GOT3 (cell line): ENCODE results near the gene ARL6IP4.

Experiments used
- DNase-seq: peaks from one replicate; lab custom pipeline; 2025; ENCODE audit warnings: mixed read lengths; lab: John Stamatoyannopoulos, UW

Gene ARL6IP4

DNA sequence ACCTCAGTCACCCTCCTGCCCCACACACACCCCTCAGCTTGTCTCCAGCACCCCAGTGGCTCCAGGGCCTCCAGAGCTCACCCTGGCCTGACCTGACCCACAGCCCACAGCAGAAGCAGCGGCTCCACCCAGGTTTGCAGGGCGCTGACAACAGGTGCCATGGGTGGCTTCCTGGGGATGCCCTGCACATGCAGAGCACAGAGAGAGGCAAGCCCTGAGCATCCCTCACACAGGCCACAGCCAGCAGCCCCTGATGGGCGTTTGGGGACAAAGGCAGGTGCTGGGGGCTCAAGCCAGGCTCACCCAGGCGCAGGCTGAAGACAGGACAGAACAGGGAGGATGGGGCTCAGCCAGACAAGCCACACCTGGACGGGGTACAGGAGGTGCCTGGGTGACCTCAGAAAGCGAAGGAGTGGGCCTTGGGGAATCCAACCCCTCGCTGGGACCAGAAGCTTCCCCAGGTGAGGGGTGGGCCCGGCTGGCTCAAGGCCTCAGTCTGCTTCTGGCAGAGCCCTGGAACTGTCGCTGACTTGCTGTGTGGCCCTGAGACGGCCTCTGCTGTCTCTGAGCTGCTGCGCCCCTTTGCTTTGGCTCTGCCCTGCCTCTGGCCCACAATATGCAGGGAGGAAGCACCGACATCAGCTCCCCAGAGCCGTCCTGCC, 10.6 kb downstream of the ARL6IP4 start:
- DNase-seq, result no peak

GRCh38 chr12:122991623-122992275, 11.3 kb downstream of the ARL6IP4 start:
- DNase-seq, result no peak

DNA sequence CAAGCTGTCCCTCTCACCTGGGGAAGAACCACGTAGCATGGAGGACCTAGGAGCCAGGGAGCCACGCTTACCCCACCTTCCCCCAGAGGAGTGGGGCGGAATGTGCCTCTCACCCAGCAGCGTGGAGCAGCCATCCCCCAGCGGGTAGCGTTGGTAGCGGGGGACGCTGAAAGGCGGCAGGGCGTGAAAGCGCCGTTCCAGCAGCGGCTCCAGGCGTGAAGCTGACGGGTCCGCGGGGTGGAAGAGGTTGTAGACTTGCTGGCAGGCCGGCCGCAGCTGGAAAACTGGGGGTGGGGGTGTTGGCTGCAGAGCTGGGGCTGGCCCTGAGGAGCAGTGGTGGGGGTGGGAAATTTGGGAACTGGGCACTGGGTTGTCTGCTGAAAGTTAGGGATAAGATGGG, 11.9 kb downstream of the ARL6IP4 start:
- DNase-seq, result no peak

DNA sequence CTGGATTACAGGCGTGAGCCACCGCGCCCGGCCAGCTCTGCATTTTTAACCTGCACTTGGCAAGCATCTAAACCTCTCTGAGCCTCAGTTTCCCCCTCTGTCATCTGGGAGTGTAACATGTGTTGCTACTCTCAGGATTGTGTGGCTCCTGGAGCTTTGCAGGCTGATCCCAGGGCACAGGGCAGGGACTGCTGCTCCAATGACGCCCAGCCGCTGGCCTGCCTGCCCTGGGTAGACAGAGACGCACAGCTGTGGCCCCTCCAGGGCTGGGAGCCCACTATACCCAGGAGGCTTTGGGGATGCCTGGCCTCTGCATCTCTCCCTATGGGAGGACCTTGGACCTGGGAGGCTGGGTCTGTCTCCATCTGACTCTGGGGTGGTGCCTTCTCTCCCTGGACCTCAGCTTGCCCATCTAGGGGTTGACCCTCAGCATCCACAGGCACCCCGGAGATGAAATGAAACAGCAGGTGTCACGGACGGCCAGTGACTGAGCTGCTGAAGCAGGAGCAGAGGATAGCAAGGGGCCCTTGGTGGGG, 13.7 kb downstream of the ARL6IP4 start:
- no peak for DNase-seq

GRCh38 chr12:122994781-122995502, 14.5 kb downstream of the ARL6IP4 start:
- no peak for DNase-seq

DNA sequence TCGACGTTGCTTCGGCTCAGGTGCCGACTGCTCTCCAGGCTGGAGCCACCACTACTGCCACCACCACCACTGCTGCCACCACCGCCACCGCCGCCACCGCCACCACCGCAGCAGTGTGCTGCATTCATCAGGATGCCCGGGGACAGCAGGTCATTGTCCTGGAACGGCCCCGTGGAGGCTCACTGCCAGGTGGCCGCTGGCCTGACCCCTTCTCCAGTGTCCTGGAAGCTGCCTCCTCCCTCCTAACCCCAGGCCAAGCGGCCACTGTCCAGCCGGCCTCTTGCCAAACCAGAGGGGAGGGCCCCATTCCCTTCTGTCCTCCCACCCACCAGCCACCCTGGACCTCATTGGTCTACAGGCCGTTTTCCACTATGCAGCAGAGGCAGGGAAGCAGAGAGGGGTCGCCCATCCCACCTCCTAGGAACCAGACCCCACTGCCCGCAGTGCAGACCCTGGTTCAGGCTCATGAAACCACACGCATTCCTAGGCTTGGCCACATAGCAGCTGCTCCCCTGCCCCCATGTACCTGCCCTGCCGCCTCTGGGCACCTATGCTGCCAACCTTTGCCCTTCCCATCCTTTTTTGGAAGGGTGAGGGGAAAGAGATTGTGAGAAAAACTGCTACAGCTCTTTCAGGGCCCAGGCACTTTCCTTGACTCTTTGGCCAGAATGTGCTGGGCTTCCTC, 15.2 kb downstream of the ARL6IP4 start:
- no peak for DNase-seq

DNA sequence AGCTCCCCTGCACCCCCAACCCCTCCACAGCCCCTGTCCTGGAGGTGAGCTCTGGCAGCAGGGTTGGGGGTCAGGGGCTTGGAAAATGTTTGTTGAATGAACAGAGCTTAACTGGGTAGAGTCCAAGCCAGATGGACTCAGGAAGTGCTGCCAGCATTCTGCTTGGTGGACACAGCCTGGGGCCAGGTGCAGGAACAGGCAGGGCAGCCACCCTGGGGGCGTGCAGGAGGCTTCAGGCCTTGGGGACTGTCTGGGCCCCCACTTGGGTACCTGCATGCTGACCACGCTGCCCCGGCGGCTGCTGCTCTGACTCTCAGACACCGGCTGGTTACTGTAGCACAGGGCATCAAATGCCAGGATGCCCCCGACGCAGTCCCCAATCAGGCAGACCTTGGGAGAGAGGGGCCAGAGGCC, 15.7 kb downstream of the ARL6IP4 start:
- no peak for DNase-seq

DNA sequence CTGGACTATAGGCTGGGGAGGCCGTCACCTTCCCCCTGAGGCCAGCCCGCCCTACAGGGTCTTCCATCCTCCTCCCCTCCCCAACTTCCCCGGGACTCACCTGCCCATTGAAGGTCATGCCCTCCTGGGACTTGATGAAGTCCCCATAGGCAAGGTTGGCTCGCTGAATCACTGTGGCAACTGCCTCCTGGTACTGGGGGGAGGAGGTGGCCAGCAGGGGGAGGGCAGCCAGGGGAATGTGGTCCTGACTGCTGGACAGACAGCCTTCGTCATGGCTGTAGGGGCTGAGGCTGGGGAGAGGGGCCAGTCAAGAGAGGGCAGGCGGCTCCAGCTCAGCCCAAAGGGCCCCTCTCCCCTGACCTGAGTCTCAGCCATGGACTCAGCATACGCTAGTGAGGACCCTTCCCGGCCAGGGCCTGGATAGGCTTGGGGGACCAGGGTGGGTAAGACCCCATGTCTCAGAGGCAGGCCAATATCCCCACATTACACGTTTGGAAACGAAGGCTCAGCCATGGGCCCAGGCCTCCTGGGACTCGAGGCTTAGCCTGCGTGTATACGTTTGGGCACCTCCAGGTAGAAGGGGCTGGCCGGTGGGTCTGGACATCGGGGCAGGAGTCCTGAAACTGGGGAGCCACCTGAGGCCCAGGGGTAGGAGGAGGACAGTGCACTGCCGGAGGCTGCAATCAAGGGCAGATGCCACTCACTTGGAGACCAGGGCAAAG, 16.3 kb downstream of the ARL6IP4 start:
- DNase-seq, result no peak

DNA sequence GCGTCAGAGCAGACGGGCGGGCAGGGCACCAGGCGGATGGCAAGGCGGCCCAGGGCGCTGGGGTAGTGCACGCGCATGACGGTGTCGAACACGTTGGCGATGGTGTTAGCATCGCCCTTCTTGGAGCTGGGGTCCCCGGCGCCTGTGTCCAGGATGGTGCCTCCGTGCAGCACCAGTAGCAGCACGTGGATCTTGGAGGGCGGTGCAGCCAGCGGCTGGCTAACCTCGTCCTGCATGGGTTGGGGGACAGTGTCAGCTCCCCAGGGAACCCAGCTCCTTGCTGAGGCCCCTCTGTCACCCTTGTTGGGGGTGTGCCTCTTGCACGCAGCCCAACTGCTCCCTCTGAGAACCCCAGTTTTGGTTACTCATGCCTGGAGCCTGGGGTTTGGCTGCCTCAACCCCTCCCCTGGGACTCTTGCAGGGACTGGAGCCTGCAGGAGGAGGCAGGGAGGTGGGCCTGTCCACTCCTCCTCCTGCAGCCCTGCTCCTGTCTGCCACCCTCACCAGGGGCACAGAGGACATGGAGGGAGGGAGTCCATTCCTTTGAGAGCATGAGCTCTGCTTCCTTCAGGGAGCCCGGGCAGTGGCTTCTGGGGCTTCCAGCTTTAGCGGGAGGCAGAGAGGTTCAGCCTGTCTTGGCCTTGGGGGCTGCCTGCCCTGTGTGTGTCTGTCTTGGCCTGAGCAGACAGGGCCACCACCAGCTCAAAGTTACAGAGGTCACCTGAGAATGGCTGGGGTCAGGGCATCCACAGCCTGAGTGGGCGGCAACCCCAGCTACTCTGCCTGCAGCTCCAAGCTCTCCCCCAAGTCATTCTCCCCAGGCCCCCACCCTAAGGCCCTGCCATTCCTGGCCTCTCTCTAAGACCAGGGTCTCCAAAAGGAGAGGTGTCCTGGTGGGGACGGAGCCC, 17.1 kb downstream of the ARL6IP4 start:
- no peak for DNase-seq

DNA sequence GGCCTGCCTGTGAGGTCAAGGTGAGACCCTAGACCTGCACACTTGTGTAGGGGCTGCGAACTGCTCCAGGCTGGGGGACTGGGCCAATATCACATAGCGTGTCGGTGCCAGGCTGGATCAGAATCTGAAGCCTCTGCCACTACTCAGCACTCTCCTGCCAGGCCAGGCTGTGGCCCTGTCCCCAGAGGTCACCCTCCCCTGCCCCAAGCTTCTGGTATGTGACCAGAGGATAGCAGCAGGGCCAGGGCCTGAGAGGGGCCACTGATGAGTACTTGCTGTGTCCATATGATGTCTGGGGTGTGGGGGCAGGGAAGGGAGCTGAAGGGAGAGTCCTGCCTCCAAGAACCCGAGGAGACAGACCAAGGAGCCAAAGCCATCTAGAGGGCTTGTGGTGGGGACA, 17.8 kb downstream of the ARL6IP4 start:
- no peak for DNase-seq

- no peak for DNase-seq
Observed at GRCh38 chr12:122999196-122999946, 18.9 kb downstream of the ARL6IP4 start.

DNA sequence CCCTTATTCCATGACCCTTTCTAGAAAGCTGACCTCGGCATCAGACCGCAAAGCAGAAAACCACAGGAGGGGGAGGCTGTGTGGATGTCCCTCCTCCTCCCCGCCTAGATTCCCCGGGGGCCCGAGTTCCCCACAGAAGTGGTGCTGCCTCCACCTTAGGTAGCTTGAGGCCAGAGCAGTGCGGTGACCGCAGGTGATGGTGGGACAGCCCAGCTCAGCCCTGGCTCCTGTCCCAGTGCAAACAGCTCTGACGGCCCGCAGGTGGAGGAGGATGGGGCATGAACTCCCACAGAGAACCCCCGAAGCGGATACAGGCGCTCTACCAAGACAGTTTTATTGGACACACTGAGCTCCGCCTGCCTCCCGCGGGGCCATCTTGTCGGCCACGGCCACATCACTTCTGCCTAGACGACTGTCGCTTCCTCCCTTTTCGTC, 19.5 kb downstream of the ARL6IP4 start:
- DNase-seq, result no peak

GRCh38 chr12:123000578-123000977, 20.1 kb downstream of the ARL6IP4 start:
- no peak for DNase-seq

- DNase-seq, result no peak
Observed at GRCh38 chr12:123001464-123001863, 21.0 kb downstream of the ARL6IP4 start.

GRCh38 chr12:123003257-123003656, 22.8 kb downstream of the ARL6IP4 start:
- no peak for DNase-seq

- no peak for DNase-seq
Observed at GRCh38 chr12:123004287-123004686, 23.8 kb downstream of the ARL6IP4 start.

DNA sequence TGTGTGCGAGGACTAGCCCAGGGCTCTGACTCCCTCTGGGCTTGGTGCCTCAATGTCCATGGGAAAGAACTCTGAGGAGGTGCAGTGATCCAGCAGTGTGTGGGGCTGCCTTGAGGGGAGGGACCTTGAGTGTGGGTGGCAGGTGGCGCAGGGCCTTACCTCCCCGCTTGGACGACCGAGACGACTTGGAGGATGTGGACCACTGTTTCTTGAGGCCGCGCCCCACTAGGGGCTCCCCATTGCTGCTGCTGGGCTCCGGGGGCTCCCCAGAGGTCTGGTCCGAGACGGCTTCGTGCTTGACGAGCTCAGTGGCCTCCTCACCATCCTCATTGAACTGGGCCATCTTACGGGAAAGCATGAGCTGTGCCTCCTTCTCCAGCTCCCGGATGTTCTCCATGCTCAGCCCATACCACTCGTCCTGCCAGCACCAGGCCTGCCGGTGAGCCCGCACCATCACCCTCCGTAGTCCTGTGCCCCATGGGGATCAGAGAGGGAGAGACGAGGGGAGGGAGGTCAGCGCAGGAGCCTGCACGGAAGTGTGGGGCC, 24.7 kb downstream of the ARL6IP4 start:
- DNase-seq, result no peak

- DNase-seq, result no peak
Observed at GRCh38 chr12:123006977-123007376, 26.5 kb downstream of the ARL6IP4 start.

DNA sequence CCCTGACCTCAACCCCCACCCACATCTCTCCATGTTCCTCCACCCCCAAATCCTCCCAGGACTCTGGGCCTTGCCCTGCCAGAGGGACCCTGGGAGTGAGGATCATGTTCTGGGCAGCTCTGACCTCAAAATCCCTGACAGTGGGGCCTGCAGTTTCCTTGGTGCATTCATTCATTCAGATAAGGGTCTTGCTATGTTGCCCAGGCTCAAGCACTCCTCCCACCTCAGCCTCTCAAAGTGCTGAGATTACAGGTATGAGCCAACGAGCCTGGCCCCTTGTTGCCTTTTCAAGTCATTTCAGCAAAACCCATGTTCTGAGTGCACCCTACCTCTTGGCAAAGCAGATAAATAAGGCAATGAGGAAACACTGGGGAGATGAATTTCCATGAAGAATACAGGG, 29.6 kb downstream of the ARL6IP4 start:
- no peak for DNase-seq

DNA sequence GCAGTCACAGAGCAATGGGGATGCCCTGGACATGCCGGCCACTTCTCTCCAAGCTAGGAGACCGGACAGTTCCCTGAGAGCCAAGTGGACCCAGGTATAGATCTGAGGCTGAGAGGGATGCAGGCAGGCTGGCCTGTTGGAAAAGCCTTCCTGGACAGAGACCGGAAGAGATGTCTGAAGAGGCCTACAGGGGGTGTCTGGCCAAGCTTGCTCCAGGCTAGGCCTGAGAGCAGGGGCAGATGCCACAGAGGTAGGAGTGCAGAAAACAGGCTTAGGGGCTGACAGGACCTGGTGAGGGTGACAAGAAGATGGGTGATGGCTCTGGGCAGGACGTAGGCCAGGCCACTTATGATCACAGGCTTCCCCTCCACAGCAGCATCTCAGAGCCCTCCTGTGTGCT, 30.2 kb downstream of the ARL6IP4 start:
- no peak for DNase-seq
